ENCODE data around the gene RPL22.

Gene RPL22

GRCh38 chr1:6152181-6152580, 47.2 kb downstream of the RPL22 start:
- no peak overlapping the region for H3K4me3 ChIP-seq (ENCODE audit: low read depth, low read length)
- TF ChIP-seq CTCF (IDR thresholded peaks at IDR 0.05; ENCODE audit: low read depth, low read length, missing control alignments) = no peak
- H3K36me3 ChIP-seq (replicated peaks) = no peaks in the 10 kb centered on the region
- in situ Hi-C loops (cut with HindIII; ENCODE audit: low pct_ligation_motif_present, low sequenced_read_pairs) = no loop called here
- DNase-seq = no peak
- H3K27me3 ChIP-seq (replicated peaks) = peaks cover 6% of the 10 kb centered on the region
- H3K27ac ChIP-seq = no peak overlapping the region

GRCh38 chr1:6151291-6151822, 48.0 kb downstream of the RPL22 start:
- H3K27ac ChIP-seq = no peak overlapping the region
- no peaks in the 10 kb centered on the region for H3K36me3 ChIP-seq (replicated peaks)
- no peak for TF ChIP-seq CTCF (IDR thresholded peaks at IDR 0.05; ENCODE audit: low read depth, low read length, missing control alignments)
- peaks cover 6% of the 10 kb centered on the region for H3K27me3 ChIP-seq (replicated peaks)
- in situ Hi-C loops (cut with HindIII; ENCODE audit: low pct_ligation_motif_present, low sequenced_read_pairs) = no loop called here
- no peak overlapping the region for H3K4me3 ChIP-seq (ENCODE audit: low read depth, low read length)
- DNase-seq = no peak

GRCh38 chr1:6150006-6150938, 49.1 kb downstream of the RPL22 start:
- no peak for DNase-seq
- no peak for TF ChIP-seq CTCF (IDR thresholded peaks at IDR 0.05; ENCODE audit: low read depth, low read length, missing control alignments)
- Histone ChIP-seq H3K27me3 (replicated peaks) (peaks cover 8% of the 10 kb centered on the region), H3K36me3 (replicated peaks) (no peaks in the 10 kb centered on the region), H3K4me3 (ENCODE audit: low read depth, low read length) (no peak overlapping the region), H3K27ac (no peak overlapping the region)
- in situ Hi-C loops (cut with HindIII; ENCODE audit: low pct_ligation_motif_present, low sequenced_read_pairs) = no loop called here

GRCh38 chr1:6149597-6149996, 49.8 kb downstream of the RPL22 start:
- in situ Hi-C loops (cut with HindIII; ENCODE audit: low pct_ligation_motif_present, low sequenced_read_pairs) = no loop called here
- no peak for DNase-seq
- no peak overlapping the region for H3K4me3 ChIP-seq (ENCODE audit: low read depth, low read length)
- no peaks in the 10 kb centered on the region for H3K36me3 ChIP-seq (replicated peaks)
- no peak for TF ChIP-seq CTCF (IDR thresholded peaks at IDR 0.05; ENCODE audit: low read depth, low read length, missing control alignments)
- no peak overlapping the region for H3K27ac ChIP-seq
- H3K27me3 ChIP-seq (replicated peaks) = peaks cover 12% of the 10 kb centered on the region

GRCh38 chr1:6148497-6149241, 50.7 kb downstream of the RPL22 start:
- peaks cover 14% of the 10 kb centered on the region for H3K27me3 ChIP-seq (replicated peaks)
- DNase-seq = peak; percentile 22

More at GRCh38 chr1:6148497-6149241, 50.7 kb downstream of the RPL22 start:
- no peak overlapping the region for H3K4me3 ChIP-seq (ENCODE audit: low read depth, low read length)
- H3K36me3 ChIP-seq (replicated peaks) = no peaks in the 10 kb centered on the region
- H3K27ac ChIP-seq = no peak overlapping the region
- in situ Hi-C loops (cut with HindIII; ENCODE audit: low pct_ligation_motif_present, low sequenced_read_pairs) = no loop called here
- no peak for TF ChIP-seq CTCF (IDR thresholded peaks at IDR 0.05; ENCODE audit: low read depth, low read length, missing control alignments)

Measured in brain microvascular endothelial cell (primary cell).